MM.1S (cell line): ENCODE results near the gene SKOR1.

Source experiments
- DNase-seq: peaks from one replicate; pipeline ENCODE4 v3.0.0-alpha.2; 2015
- H2AFZ ChIP-seq: fragments of 300-600 bp; sonication (generic); 2 replicates; pipeline ENCODE4 v1.6.0; 2016; ENCODE audit warnings: antibody characterized with exemption, low read length
- H3F3A ChIP-seq: fragments of 300-600 bp; sonication (generic); 2 replicates; pipeline ENCODE4 v1.6.1; 2016; ENCODE audit warnings: mild to moderate bottlenecking, antibody characterized with exemption, low read length, moderate library complexity, mixed read lengths; ENCODE audit not compliant: insufficient read depth
- H3K27ac ChIP-seq: fragments of 300-600 bp; sonication (generic); 2 replicates; pipeline ENCODE4 v1.5.1; 2016; ENCODE audit warnings: mild to moderate bottlenecking, low read length
- H3K27me3 ChIP-seq: fragments of 300-600 bp; sonication (generic); replicated peaks from 2 replicates; pipeline ENCODE4 v1.6.0; 2016; ENCODE audit warnings: low read length; ENCODE audit not compliant: insufficient read depth
- H3K36me3 ChIP-seq: fragments of 300-600 bp; sonication (generic); replicated peaks from 2 replicates; pipeline ENCODE4 v1.6.1; 2016; ENCODE audit warnings: mild to moderate bottlenecking, low read length, mixed read lengths; ENCODE audit not compliant: insufficient read depth
- H3K4me1 ChIP-seq: fragments of 300-600 bp; sonication (generic); 2 replicates; pipeline ENCODE4 v1.6.1; 2016; ENCODE audit warnings: low read length, mixed read lengths
- H3K4me2 ChIP-seq: fragments of 300-600 bp; sonication (generic); 2 replicates; pipeline ENCODE4 v1.6.0; 2016; ENCODE audit warnings: low read depth, low read length
- H3K4me3 ChIP-seq: fragments of 300-600 bp; sonication (generic); 2 replicates; pipeline ENCODE4 v1.5.1; 2016; ENCODE audit warnings: low read length, mixed read lengths
- H3K79me2 ChIP-seq: fragments of 300-600 bp; sonication (generic); 2 replicates; pipeline ENCODE4 v1.6.1; 2016; ENCODE audit warnings: mixed run types, low read length, mixed read lengths
- H3K9ac ChIP-seq: fragments of 300-600 bp; sonication (generic); 2 replicates; pipeline ENCODE4 v1.6.1; 2016; ENCODE audit warnings: low read length, mixed read lengths
- H3K9me2 ChIP-seq: fragments of 300-600 bp; sonication (generic); replicated peaks from 2 replicates; pipeline ENCODE4 v1.6.1; 2016; ENCODE audit warnings: mild to moderate bottlenecking, low read length, mixed read lengths; ENCODE audit not compliant: insufficient read depth
- H3K9me3 ChIP-seq: fragments of 300-600 bp; sonication (generic); replicated peaks from 2 replicates; pipeline ENCODE4 v1.6.1; 2016; ENCODE audit warnings: mild to moderate bottlenecking, low read length, mixed read lengths; ENCODE audit not compliant: insufficient read depth
- H4K20me1 ChIP-seq: fragments of 300-600 bp; sonication (generic); 2 replicates; pipeline ENCODE4 v1.6.1; 2016; ENCODE audit warnings: mild to moderate bottlenecking, low read length, moderate library complexity, mixed read lengths; ENCODE audit not compliant: insufficient read depth
- EZH2 ChIP-seq: fragments of 300-600 bp; sonication (generic); optimal IDR thresholded peaks from 2 replicates; pipeline ENCODE3; 2017; ENCODE audit warnings: low read depth, mild to moderate bottlenecking, antibody characterized with exemption, low read length, mixed read lengths
- EZH2phosphoT487 ChIP-seq: fragments of 300-600 bp; sonication (generic); IDR thresholded peaks from 2 replicates; pipeline ENCODE4 v1.6.1; 2018; ENCODE audit warnings: antibody characterized with exemption, low read length
- TF ChIP-seq, protein P1 (sequence below): fragments of 300-600 bp; sonication (generic); IDR thresholded peaks from 2 replicates; pipeline ENCODE4 v1.5.1; 2016; ENCODE audit warnings: antibody characterized with exemption, low read length, mixed read lengths

The SKOR1 gene

DNA sequence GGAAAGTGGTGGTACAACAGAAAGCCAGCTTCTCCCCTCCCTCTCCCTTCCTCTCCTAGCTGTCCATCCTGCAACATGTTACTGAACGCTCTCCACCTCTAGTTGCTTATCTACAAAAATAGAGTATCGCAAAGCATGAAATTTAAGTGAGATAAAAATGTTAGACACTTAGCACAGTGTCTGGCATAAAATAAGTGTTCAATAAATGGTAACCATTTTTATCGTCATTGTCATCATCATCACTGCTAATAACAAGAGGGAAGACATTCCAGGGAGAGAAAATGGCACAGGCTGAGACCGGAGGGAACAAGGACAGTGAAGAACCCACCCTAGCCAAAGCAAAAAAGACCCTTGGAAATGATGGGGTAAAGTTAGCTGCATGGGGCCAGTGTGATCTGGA, 38.7 kb upstream of the SKOR1 start:
- H3K27ac ChIP-seq = no peak overlapping the region
- H3K79me2 ChIP-seq = no peaks in the 10 kb centered on the region
- H3K27me3 ChIP-seq = no peaks in the 10 kb centered on the region
- no peaks in the 10 kb centered on the region for H3K9me3 ChIP-seq
- peaks cover 30% of the 10 kb centered on the region for H3F3A ChIP-seq
- H3K4me3 ChIP-seq = no peak overlapping the region
- no peaks in the 10 kb centered on the region for H3K9me2 ChIP-seq
- H2AFZ ChIP-seq = no peak overlapping the region
- no peak overlapping the region for H3K4me2 ChIP-seq
- H4K20me1 ChIP-seq = no peaks in the 10 kb centered on the region
- TF ChIP-seq EZH2 (no peak), EZH2phosphoT487 (no peak)
- TF ChIP-seq, protein P1, sequence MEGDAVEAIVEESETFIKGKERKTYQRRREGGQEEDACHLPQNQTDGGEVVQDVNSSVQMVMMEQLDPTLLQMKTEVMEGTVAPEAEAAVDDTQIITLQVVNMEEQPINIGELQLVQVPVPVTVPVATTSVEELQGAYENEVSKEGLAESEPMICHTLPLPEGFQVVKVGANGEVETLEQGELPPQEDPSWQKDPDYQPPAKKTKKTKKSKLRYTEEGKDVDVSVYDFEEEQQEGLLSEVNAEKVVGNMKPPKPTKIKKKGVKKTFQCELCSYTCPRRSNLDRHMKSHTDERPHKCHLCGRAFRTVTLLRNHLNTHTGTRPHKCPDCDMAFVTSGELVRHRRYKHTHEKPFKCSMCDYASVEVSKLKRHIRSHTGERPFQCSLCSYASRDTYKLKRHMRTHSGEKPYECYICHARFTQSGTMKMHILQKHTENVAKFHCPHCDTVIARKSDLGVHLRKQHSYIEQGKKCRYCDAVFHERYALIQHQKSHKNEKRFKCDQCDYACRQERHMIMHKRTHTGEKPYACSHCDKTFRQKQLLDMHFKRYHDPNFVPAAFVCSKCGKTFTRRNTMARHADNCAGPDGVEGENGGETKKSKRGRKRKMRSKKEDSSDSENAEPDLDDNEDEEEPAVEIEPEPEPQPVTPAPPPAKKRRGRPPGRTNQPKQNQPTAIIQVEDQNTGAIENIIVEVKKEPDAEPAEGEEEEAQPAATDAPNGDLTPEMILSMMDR = no peak
- H3K9ac ChIP-seq = no peak overlapping the region
- H3K36me3 ChIP-seq = no peaks in the 10 kb centered on the region
- peaks cover 33% of the 10 kb centered on the region for H3K4me1 ChIP-seq
- DNase-seq = no peak

DNA sequence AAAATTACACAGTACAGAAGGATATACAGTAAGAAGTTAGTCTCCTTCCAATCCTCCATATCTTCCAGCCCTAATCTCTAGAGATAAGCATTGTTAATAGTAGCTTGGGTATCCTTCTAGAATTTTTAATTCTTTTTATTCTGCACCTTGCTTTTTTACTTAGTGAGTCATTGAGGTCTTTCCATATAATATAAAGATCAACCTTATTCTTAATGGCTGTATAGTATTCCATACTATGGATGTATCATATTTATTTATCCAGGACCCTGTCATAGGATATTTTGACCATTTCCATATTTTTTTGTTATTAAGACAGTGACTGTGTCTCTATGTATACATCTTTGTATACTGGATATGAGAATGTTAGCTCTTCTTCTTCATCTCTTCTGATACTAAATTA, 36.3 kb upstream of the SKOR1 start:
- H3K4me1 ChIP-seq = peaks cover 15% of the 10 kb centered on the region
- H3K9me3 ChIP-seq = no peaks in the 10 kb centered on the region
- H3K4me2 ChIP-seq = no peak overlapping the region
- H3K27me3 ChIP-seq = no peaks in the 10 kb centered on the region
- no peaks in the 10 kb centered on the region for H3K79me2 ChIP-seq
- H3K9ac ChIP-seq = no peak overlapping the region
- H3K9me2 ChIP-seq = no peaks in the 10 kb centered on the region
- H3K27ac ChIP-seq = no peak overlapping the region
- no peak overlapping the region for H3K4me3 ChIP-seq
- peaks cover 11% of the 10 kb centered on the region for H3F3A ChIP-seq
- DNase-seq = no peak
- no peak overlapping the region for H2AFZ ChIP-seq
- TF ChIP-seq EZH2 (no peak), EZH2phosphoT487 (no peak)
- TF ChIP-seq, protein P1 = no peak
- no peaks in the 10 kb centered on the region for H4K20me1 ChIP-seq
- no peaks in the 10 kb centered on the region for H3K36me3 ChIP-seq

DNA sequence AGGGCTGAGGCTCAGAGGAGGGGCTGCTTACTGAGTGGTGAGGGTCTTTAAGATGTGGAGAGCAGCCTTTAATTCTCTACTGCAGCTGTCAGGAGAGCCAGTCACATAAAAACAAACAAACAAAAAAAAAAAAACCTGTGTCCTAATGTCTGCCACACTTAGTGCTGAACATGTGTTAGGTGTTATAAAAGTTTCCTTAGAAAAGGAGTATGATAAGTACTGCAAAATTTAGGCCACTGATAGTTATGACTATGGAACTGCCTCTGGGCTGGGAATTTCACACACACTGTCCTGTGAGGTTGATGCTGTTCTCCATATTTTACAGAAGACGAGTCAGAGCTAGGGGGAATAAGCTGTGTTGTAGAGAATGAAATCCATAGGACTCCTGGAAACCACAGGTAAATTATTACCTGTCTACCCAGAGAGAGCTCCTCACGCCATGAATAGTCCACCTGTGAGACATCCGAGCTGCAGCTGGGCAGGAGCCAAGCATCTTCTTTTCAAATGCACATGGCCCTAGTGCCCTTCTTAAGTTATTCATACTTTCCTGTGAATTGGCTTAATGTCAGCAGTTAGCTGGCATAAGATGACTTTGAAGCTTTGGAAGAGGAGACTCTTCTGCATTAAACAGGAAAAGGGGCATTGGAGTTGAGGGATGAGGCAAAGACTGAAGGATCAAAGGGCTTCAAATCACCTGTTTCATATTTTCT, 34.5 kb upstream of the SKOR1 start:
- Histone ChIP-seq H3K4me3 (no peak overlapping the region), H3K9ac (no peak overlapping the region), H4K20me1 (no peaks in the 10 kb centered on the region), H3K27ac (no peak overlapping the region), H2AFZ (no peak overlapping the region), H3K9me2 (no peaks in the 10 kb centered on the region), H3K79me2 (no peaks in the 10 kb centered on the region), H3F3A (no peaks in the 10 kb centered on the region), H3K9me3 (no peaks in the 10 kb centered on the region), H3K4me2 (no peak overlapping the region), H3K4me1 (peaks cover 5% of the 10 kb centered on the region), H3K27me3 (no peaks in the 10 kb centered on the region), H3K36me3 (no peaks in the 10 kb centered on the region)
- TF ChIP-seq, protein P1 = no peak
- TF ChIP-seq EZH2 (no peak), EZH2phosphoT487 (no peak)
- no peak for DNase-seq
